Stimulated activated CD8-positive, alpha-beta memory T cell treated with anti-CD3 and anti-CD28 coated beads, Interleukin-12 subunit alpha, Interleukin-12 subunit beta, amount 100 ng/mL, for 24 hours (primary cell): ENCODE results near the gene ASB4.
"Not testable (repeated sequence)": the region's sequence is repeated elsewhere in the genome, so short reads cannot be mapped to it uniquely, and the experiment has no call there.

Experiments
- DNase-seq: peaks from one replicate; pipeline ENCODE4 v3.0.0-alpha.2; 2020; ENCODE audit errors: extremely low read depth

The ASB4 gene

GRCh38 chr7:95552010-95552926 lies 66.5 kb downstream of the ASB4 start:
- DNase-seq: not testable (repeated sequence)

GRCh38 chr7:95553939-95554338 lies 68.2 kb downstream of the ASB4 start:
- DNase-seq: no peak

DNA sequence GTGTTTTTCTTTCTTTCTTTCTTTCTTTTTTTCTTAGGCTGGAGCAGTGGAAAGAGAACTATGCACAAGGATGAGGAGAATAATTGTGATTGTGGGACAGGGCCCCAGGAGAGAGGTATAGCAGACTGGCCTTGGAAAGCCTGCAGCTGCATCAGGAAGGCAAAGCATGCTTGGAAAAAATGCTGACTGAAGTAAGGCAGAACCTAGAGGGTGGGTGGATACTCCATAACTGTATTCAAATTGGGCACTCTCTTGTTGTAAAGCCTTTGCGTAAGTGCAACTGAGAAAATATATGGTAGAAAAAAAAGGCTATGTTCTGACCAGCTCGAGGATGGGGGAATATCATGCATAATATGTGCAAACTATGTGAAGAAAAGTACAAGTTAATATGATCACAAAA lies 71.0 kb downstream of the ASB4 start:
- no peak for DNase-seq

DNA sequence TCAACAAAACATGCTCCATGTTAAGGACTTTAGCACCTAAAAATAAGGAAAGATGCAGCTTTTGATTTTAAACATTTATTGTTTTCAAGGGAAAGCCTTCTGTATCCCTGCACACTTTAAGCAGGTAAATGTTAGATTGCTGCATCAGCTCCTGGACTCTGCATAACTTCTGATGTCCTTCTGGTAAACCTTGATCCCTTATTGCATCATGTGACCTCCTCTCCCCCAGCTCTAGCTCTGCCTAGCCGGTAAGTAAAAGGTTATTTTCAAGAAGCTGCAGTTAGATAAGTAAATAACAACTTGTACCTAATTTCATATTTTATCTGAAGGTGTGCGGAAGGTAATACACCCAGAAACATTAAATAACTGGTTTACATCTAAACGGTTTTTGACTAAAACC lies 73.1 kb downstream of the ASB4 start:
- DNase-seq: no peak

DNA sequence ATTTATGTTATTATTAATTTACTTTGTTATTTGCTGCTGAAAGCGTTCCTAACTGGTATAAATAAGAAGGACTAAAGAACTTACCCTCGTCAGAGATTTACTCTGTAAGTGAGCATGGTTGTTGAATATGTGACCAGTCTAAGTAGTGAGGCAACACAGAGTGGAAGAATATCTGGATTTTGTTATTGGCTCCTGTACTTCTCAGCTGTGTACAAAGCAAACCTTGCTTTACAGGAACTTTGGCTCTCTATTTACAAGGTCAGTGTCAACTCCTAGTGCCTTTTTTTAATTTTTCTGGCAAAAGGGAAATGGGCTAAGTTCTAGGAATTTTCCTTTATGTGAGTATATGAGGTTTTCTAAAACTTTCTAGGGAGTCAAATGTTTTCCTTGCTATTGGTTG lies 74.9 kb downstream of the ASB4 start:
- DNase-seq: no peak

- DNase-seq: no peak
Measured at GRCh38 chr7:95569720-95570119, 84.0 kb downstream of the ASB4 start.

- no peak for DNase-seq
Measured at GRCh38 chr7:95577137-95577536, 91.4 kb downstream of the ASB4 start.

GRCh38 chr7:95578299-95578855 lies 92.6 kb downstream of the ASB4 start:
- DNase-seq: no peak

DNA sequence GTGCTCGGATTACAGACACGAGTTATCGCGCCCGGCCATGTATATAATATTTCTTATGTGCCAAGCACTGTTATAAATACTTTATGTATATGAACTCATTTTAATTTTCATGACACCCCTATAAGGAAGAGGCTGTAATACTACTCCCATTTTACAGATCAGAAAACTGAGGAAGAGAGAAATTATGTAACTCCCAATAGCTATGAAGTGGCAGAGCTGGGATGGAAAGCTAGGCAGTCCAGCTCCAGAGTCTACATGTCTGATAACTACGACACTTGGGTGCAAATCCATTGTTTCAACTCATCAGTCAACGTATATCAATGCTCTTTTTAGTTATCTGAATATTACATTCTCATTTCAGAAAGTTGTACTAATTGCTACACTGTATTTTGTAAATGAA lies 93.6 kb downstream of the ASB4 start:
- no peak for DNase-seq

- DNase-seq: no peak
Measured at GRCh38 chr7:95581467-95581866, 95.7 kb downstream of the ASB4 start.

DNA sequence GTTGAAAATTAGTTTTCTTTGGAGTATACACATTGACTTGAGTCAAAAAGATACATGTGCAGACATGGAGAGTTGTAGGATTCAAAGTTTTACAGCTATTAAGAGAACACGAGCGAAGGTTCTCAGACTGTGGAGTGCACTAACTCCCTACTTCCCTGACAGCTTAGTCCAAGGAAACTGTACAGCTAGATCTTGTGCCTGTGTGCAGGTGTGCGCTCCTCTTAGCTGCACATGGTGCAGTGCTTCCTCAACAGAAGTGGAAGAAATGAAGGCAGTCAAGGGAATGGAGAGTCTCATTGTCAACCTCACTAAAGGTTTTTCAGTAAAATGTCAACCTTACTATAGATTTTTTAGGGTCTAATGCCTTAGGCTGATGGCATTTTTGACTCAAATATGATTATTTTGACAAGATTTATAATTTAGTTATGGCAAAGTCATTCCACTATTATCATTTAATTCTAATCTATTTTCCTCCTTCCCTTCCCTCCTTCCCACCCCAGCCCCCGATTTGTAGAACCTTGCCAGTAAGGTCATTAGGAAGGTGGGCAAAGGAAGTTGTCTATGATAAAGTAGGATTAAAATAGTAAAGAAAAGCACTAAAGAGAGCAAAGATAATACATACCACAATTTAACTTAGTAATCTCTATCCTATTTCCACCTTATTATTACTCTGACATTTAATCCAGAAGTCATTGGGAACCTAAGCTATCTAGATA lies 97.0 kb downstream of the ASB4 start:
- DNase-seq: no peak

- no peak for DNase-seq
Measured at GRCh38 chr7:95583834-95584621, 98.3 kb downstream of the ASB4 start.

- no peak for DNase-seq
Measured at GRCh38 chr7:95584769-95585425, 99.2 kb downstream of the ASB4 start.

DNA sequence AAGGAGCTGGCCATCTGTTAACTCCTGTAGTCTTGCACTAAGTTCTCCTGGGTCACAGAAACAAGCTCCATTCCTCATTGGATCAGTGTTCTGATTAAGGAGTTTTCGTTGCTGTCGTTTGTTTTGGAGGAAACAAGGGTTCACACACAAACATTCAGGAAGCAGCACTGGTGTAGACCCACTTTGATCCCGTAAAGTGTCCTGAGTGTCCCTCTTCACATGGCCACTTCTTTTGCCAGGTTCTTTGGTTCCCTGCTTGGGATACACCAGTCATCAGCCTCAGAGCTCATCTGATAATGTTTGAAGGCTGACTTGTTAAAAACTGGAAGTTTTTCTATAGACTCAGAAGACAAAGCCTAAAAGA lies 99.7 kb downstream of the ASB4 start:
- DNase-seq: no peak

DNA sequence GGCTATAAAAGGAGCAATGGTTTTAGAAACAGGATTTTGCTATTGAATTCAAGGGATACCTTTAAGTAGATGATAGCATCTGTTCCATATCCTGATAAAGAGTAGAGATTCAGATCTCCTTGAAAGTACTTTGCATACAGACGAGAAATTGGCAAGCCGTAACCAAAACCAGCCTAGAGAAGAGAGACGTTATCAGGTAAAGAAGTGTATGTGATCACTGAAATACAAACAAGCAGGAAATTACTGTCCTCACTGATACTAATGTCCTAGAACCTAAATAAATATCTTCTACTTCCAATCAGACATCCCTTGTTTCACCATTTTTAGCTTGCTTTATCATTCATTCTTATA lies 101.2 kb downstream of the ASB4 start:
- DNase-seq: no peak

DNA sequence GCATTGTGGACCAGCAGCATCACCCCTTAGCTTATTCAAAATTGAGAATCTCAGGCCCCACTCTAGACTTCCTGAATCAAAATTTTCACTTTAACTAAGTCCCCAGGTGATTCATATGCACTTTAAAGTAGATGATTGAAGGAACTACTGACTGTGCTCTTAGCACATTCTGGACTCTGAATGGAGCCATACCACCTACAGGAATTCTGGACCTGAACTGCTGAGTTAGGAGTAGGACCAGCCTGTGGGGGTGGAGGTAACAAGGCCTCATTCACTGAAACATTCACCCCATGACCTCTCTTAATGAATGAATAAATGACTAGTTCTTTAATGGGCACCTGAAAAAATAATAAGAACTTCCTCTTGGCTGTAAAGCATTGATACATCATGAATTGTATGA lies 103.3 kb downstream of the ASB4 start:
- DNase-seq: no peak

DNA sequence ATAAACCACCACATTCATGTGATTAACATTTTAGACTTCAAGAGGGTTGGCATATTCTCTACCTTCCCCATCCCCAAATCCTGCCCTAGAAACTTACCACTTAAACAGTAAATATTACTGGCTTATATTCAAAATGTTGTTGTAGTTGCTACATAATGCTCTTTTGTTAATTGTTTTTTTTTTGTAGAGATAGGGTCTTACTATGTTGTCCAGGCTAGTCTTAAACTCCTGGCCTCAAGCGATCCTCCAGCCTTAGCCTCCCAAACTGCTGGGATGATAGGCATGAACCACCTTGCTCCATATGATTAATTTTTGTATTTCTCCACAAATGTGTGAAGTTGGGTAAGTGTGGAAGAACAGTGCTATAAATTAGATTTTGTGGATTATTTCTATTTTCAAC lies 104.0 kb downstream of the ASB4 start:
- DNase-seq: no peak
